ENCODE results near the gene CAB39. TPM values are rescaled to one million over a fixed set of nuclear protein-coding genes. Genes with fewer than 3 reads are reported as not detected.

CAB39 gene
- total RNA-seq, 1 experiment from 2014 or later: 39.9 TPM

- ATAC-seq (no peak), DNase-seq (ENCODE audit: low read depth, low spot score) (no peak)
- in situ Hi-C loops (cut with HindIII; ENCODE audit: low pct_unique_long_range_greater_than_20kb, low sequenced_read_pairs) (no loop called here), intact Hi-C loops (cut with micrococcal nuclease; ENCODE audit: unreplicated experiment) (no loop called here)
- Histone ChIP-seq H3K27ac (ENCODE audit: low read length) (no peak overlapping the region), H3K36me3 (ENCODE audit: control insufficient read depth, insufficient read depth, low read length) (no peaks in the 10 kb centered on the region), H3K27me3 (ENCODE audit: control insufficient read depth, insufficient read depth, low read length) (no peaks in the 10 kb centered on the region), H3K4me3 (ENCODE audit: low read depth in 2 of 2, low read length in 2 of 2) (no peak overlapping the region), H3K9me3 (ENCODE audit: control insufficient read depth, insufficient read depth, low read depth, low read length) (no peaks in the 10 kb centered on the region), H3K4me1 (ENCODE audit: control insufficient read depth, insufficient read depth, low read length) (no peaks in the 10 kb centered on the region)
- no TSS peak for BruUV-seq (replicated peaks)
- ChIA-PET CTCF (no interaction called here), POLR2A (no interaction called here)
- no peak for TF ChIP-seq CTCF (IDR thresholded peaks at IDR 0.05)
- no peak for TF ChIP-seq SIN3A (IDR thresholded peaks at IDR 0.05; ENCODE audit: borderline replicate concordance, insufficient read depth, low read depth, low read length)
- TF ChIP-seq POLR2AphosphoS5 (IDR thresholded peaks at IDR 0.05; ENCODE audit: low read depth, low read length): no peak
- TF ChIP-seq REST (IDR thresholded peaks at IDR 0.05; ENCODE audit: insufficient read depth in 1 of 2, low read depth in 2 of 2, low read length in 1 of 2): no peak
- no peak for TF ChIP-seq TCF7L2 (IDR thresholded peaks at IDR 0.05; ENCODE audit: low read depth, low read length)
Observed at GRCh38 chr2:230754200-230754599, 41.6 kb downstream of the CAB39 start.

- no peaks in the 10 kb centered on the region for H3K9me3 ChIP-seq (ENCODE audit: control insufficient read depth, insufficient read depth, low read depth, low read length)
- no peak overlapping the region for H3K4me3 ChIP-seq (ENCODE audit: low read depth in 2 of 2, low read length in 2 of 2)
- no peak overlapping the region for H3K27ac ChIP-seq (ENCODE audit: low read length)
- no peak for DNase-seq (ENCODE audit: low read depth, low spot score)
- no TSS peak for BruUV-seq (replicated peaks)
- no peaks in the 10 kb centered on the region for H3K36me3 ChIP-seq (ENCODE audit: control insufficient read depth, insufficient read depth, low read length)
- intact Hi-C loops (cut with micrococcal nuclease; ENCODE audit: unreplicated experiment): no loop called here
- in situ Hi-C loops (cut with HindIII; ENCODE audit: low pct_unique_long_range_greater_than_20kb, low sequenced_read_pairs): no loop called here
- H3K4me1 ChIP-seq (ENCODE audit: control insufficient read depth, insufficient read depth, low read length): no peaks in the 10 kb centered on the region
- ChIA-PET CTCF (no interaction called here), POLR2A (no interaction called here)
- H3K27me3 ChIP-seq (ENCODE audit: control insufficient read depth, insufficient read depth, low read length): no peaks in the 10 kb centered on the region
- TF ChIP-seq SIN3A (IDR thresholded peaks at IDR 0.05; ENCODE audit: borderline replicate concordance, insufficient read depth, low read depth, low read length) (no peak), REST (IDR thresholded peaks at IDR 0.05; ENCODE audit: insufficient read depth in 1 of 2, low read depth in 2 of 2, low read length in 1 of 2) (no peak), CTCF (IDR thresholded peaks at IDR 0.05) (no peak), POLR2AphosphoS5 (IDR thresholded peaks at IDR 0.05; ENCODE audit: low read depth, low read length) (no peak), TCF7L2 (IDR thresholded peaks at IDR 0.05; ENCODE audit: low read depth, low read length) (no peak)
- no peak for ATAC-seq
Observed at GRCh38 chr2:230757476-230757875, 44.8 kb downstream of the CAB39 start.
